ENCODE results near the gene GHRL. TPM values are rescaled to one million over a fixed set of nuclear protein-coding genes. Genes with fewer than 3 reads are reported as not detected.

GHRL gene
- polyA plus RNA-seq, 1 donor from 2014 or later = 1.5 TPM

DNA sequence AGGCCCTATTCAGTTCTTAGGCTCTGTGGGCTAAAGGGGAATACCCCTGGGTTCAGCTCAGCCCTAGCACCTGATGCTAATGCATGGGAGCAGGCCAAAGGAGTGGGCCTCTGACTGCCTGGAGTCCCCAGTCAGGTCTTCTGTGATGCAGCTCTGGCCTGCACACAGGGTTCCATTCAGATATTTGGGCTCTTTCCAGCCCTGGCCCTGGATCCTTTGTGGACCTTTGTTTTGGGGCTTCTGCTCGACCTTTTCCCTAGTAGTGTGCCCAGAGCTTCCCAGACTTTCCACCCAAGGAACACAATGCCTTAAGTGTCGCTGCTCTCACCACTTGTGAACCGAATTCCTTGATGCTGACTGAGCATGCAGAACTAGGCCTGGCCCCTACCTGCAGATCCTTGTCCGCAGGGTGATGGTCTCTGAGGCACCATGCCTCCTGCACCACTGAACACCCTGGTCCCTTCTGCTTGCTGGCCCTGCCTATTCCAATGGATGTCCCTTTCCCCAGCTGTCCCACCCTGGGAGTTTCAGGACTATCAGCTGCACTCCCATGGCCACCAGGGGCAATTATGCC lies 23.1 kb upstream of the GHRL start:
- no peak overlapping the region for H3K4me3 Mint-ChIP-seq
- H3K27me3 Mint-ChIP-seq = no peaks in the 10 kb centered on the region
- H3K36me3 Mint-ChIP-seq = peaks cover 2% of the 10 kb centered on the region
- peaks cover 6 to 14% (median 12%) of the 10 kb centered on the region in 3 donors for H3K4me1 Mint-ChIP-seq
- H3K27ac Mint-ChIP-seq = no peak overlapping the region
- H3K9me3 Mint-ChIP-seq = no peaks in the 10 kb centered on the region

DNA sequence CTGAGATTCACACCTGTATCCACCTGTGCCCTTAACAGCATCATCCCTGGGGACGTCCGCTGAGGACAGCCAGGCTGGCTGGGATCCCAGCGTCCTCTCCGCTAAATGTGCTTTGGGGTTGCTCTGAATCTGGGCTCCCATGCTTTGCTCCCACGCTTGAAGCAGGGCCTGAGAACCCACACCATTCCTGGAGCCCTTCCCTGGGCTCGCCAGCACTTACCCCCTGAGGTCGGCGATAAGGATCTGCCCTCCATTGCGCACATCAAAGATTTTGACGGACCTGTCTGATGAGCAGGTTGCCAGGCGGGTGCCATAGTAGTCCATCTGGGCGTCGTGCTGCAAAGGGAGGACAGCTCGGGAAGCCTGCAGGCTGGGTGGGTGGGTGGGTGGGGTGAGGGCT lies 22.4 kb upstream of the GHRL start:
- peaks cover 2% of the 10 kb centered on the region for H3K36me3 Mint-ChIP-seq
- H3K9me3 Mint-ChIP-seq = no peaks in the 10 kb centered on the region
- no peak overlapping the region for H3K4me3 Mint-ChIP-seq
- no peak overlapping the region for H3K27ac Mint-ChIP-seq
- no peaks in the 10 kb centered on the region for H3K27me3 Mint-ChIP-seq
- peaks cover 6 to 16% (median 13%) of the 10 kb centered on the region in 3 donors for H3K4me1 Mint-ChIP-seq

DNA sequence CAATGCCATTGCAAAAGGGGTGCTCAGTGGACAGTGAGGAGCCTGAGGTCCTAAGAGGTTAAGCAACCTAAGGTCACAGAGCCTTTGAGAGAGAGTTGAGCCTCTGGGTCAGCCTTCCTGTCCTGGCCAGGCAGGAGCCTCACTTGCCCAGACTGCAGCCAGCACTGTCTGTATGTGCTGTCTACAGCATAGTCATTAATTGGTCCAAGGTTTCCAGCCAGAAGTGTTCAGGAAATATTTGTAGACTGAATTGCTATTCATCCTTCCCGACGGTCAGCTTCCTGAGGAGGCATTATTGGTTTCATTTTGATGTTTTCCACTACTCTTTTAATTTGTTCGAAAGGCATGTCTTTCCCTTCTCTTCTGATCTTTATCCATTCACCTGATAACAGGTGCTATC lies 20.1 kb upstream of the GHRL start:
- H3K27me3 Mint-ChIP-seq = no peaks in the 10 kb centered on the region
- peaks cover 2% of the 10 kb centered on the region for H3K36me3 Mint-ChIP-seq
- H3K4me1 Mint-ChIP-seq = peaks cover 0 to 7% (median 0%) of the 10 kb centered on the region in 3 donors
- no peaks in the 10 kb centered on the region for H3K9me3 Mint-ChIP-seq
- peak overlapping the region in 1 of 3 donors; percentile 43 for H3K27ac Mint-ChIP-seq
- H3K4me3 Mint-ChIP-seq = peak overlapping the region in 1 of 4 donors; percentile 35

DNA sequence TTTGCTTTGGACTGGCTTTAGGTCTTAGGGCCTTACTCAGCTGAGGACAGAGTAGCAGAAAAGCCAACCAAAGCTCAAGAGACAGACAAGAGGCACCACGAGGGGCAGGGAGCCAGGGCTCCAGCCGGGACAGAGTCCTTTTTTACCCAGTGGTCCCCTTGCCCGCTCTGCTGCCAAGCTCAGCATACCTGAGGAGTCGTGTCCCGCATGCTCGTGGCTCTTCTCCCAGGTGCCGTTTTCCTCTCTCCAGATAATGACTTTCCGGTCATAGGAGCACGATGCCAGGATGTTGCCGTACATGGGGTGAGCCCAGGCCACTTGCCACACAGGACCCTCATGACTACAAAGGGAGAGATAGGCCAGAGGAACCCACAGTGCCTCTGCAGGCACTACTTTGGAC lies 19.6 kb upstream of the GHRL start:
- peaks cover 2% of the 10 kb centered on the region for H3K36me3 Mint-ChIP-seq
- H3K27ac Mint-ChIP-seq = peak overlapping the region in 2 of 3 donors; percentile 43 to 80
- H3K4me3 Mint-ChIP-seq = peak overlapping the region in 1 of 4 donors; percentile 35
- no peaks in the 10 kb centered on the region for H3K9me3 Mint-ChIP-seq
- H3K27me3 Mint-ChIP-seq = no peaks in the 10 kb centered on the region
- peaks cover 0 to 7% (median 0%) of the 10 kb centered on the region in 3 donors for H3K4me1 Mint-ChIP-seq

DNA sequence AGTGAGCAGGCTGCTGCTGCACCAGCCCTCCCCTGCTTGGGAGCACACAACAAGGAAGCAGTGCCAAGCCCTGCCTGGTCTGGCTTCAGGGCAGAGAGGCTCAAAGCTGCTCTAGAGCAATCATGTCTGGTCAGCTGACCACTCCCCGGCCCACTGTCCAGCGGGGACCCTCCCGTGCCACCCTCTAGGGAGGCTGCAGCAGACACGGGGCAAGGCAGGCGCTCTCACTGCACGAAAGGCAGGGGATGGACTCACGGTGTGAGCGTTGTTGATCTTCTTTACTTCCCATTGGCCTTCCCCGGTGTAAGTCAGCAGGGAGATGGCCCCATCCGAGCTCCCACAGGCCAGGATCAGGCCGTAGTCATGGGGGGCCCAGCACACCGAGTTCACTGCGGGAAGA lies 19.0 kb upstream of the GHRL start:
- peaks cover 0 to 4% (median 0%) of the 10 kb centered on the region in 3 donors for H3K4me1 Mint-ChIP-seq
- no peaks in the 10 kb centered on the region for H3K9me3 Mint-ChIP-seq
- H3K4me3 Mint-ChIP-seq = no peak overlapping the region
- H3K27me3 Mint-ChIP-seq = no peaks in the 10 kb centered on the region
- no peak overlapping the region for H3K27ac Mint-ChIP-seq
- peaks cover 2% of the 10 kb centered on the region for H3K36me3 Mint-ChIP-seq

DNA sequence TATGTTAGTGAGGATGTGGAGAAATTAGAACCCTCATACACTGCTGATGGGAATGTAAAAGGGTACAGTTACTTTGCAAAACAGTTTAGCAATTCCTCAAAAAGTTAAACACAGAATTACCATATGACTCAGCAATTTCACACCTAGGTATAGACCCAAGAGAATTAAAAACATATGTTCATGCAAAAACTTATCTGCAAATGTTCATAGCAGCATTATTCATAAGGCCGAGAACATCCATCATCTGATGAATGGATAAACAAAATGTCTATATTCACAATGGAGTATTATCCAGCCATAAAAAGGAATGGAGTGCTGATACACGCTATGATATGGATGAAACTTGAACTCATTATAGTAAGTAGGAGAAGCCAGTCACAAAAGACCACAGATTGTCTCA lies 17.8 kb upstream of the GHRL start:
- Mint-ChIP-seq H3K4me3 (no peak overlapping the region), H3K36me3 (peaks cover 2% of the 10 kb centered on the region), H3K27ac (peak overlapping the region in 1 of 3 donors; percentile 82), H3K27me3 (no peaks in the 10 kb centered on the region), H3K9me3 (no peaks in the 10 kb centered on the region), H3K4me1 (peaks cover 0 to 5% (median 1%) of the 10 kb centered on the region in 3 donors)

DNA sequence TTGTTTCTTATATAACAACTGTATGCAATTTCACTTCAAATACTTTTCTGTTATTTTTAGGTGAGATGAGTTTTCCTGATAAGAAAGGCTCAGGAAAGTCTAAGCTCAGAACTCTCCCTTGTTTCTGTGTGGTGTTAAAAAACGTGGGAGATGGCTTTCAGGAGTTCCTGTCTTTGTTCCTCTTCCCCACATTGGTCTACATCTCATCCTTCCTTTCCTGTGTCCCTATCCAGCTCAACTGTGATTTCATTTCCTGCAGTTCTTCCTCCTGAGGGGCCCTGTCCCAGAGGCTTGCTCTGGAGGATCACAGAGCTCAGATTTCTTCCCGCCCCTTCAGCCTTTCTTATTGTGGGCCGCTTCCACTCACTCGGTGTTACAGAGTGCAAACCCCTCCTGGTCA lies 17.0 kb upstream of the GHRL start:
- Mint-ChIP-seq H3K4me1 (peaks cover 0 to 5% (median 1%) of the 10 kb centered on the region in 3 donors), H3K27me3 (no peaks in the 10 kb centered on the region), H3K36me3 (peaks cover 2% of the 10 kb centered on the region), H3K9me3 (no peaks in the 10 kb centered on the region), H3K4me3 (no peak overlapping the region), H3K27ac (no peak overlapping the region)

DNA sequence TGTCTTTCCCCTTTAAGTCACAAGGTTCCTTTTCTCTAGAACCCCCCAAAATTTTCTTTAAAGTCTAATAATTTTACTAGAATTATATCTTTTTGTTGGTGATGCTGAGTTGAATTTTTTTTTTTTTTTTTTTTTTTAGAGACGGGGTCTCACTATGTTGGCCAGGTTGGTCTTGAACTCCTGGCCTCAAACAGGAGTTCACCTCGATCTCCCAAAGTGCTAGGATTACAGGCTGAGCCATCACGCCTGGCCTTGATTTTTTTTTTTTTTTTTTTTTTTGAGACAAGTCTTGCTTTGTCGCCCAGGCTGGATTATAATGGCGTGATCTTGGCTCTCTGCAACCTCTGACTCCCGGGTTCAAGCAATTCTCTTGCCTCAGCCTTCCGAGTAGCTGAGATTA lies 15.9 kb upstream of the GHRL start:
- H3K36me3 Mint-ChIP-seq = peaks cover 2% of the 10 kb centered on the region
- H3K4me1 Mint-ChIP-seq = peaks cover 0 to 5% (median 1%) of the 10 kb centered on the region in 3 donors
- no peaks in the 10 kb centered on the region for H3K27me3 Mint-ChIP-seq

DNA sequence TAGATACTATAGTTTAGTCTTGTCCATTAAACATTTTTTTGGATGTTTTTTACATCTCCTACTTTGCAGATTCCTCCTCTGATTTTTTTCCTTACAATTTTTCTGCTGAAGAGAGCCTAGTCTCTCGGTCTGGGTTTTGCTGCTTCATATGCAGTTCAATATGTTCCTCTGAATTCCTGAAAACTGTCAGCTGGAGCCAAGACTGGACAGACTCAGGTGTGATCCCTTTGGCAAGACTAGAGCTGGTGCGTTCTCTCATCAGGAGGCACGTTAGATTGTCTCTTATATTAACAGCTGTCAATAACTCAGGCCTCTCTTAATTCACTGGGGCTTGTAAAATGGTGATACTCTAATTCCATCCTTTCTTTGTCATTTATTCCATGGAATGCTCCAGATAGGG lies 13.4 kb upstream of the GHRL start:
- Mint-ChIP-seq H3K27me3 (no peaks in the 10 kb centered on the region), H3K9me3 (no peaks in the 10 kb centered on the region), H3K4me3 (no peak overlapping the region), H3K4me1 (peaks cover 0 to 8% (median 1%) of the 10 kb centered on the region in 3 donors), H3K36me3 (peaks cover 2% of the 10 kb centered on the region), H3K27ac (no peak overlapping the region)

More for the DNA sequence above, 15.9 kb upstream of the GHRL start:
- H3K4me3 Mint-ChIP-seq = no peak overlapping the region
- no peaks in the 10 kb centered on the region for H3K9me3 Mint-ChIP-seq
- H3K27ac Mint-ChIP-seq = no peak overlapping the region

DNA sequence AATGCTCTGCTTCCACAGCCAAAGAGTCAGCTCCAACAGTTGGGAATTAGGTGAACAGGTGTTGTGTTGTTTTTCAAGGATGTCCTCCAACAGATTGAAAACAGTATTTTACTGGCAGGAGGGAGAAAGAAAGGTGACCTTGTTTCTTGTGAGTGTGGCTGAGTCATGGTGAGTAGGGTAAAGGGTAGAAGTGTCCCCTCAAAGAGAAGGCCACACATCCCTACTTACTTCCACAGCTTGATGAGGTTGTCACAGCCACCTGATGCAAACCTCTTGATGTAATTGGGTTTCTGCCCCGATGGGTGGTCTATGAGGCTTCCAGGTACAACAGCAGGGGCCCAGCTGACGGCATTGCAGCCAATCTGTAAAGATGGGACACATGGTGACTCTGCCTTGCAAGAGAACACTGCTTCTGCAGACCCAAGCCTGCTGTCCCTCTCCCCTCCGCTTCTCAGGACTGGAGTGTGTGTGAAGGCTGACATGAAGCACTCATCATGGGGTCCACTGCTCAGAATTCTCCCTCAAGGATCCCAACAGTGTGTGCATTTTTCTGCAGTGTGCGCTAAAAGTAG lies 12.7 kb upstream of the GHRL start:
- Mint-ChIP-seq H3K4me3 (no peak overlapping the region), H3K9me3 (no peaks in the 10 kb centered on the region), H3K4me1 (peaks cover 0 to 6% (median 1%) of the 10 kb centered on the region in 3 donors), H3K27ac (no peak overlapping the region), H3K36me3 (peaks cover 2% of the 10 kb centered on the region), H3K27me3 (no peaks in the 10 kb centered on the region)

DNA sequence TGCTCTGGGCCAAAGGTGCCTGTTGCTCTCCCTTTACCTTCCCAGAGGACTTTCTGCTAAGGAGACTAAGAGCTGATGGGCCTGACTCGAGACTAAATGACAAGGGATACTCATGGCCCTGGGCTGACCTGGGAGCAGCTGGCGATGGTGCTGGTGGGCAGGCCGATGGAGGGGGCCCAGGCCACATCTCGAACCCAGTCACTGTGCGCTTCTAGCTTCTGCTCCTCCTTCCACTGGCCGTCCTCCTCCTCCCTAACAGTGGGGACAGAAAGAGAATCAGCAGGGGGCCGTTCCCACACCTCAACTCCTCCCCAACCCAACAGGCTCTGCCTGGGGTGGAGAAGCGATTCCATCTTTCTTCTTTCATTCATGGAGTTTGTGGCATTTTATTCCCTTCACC lies 12.2 kb upstream of the GHRL start:
- H3K9me3 Mint-ChIP-seq = no peaks in the 10 kb centered on the region
- H3K36me3 Mint-ChIP-seq = peaks cover 2% of the 10 kb centered on the region
- no peak overlapping the region for H3K27ac Mint-ChIP-seq
- no peak overlapping the region for H3K4me3 Mint-ChIP-seq
- H3K4me1 Mint-ChIP-seq = peaks cover 0 to 5% (median 2%) of the 10 kb centered on the region in 3 donors
- no peaks in the 10 kb centered on the region for H3K27me3 Mint-ChIP-seq

DNA sequence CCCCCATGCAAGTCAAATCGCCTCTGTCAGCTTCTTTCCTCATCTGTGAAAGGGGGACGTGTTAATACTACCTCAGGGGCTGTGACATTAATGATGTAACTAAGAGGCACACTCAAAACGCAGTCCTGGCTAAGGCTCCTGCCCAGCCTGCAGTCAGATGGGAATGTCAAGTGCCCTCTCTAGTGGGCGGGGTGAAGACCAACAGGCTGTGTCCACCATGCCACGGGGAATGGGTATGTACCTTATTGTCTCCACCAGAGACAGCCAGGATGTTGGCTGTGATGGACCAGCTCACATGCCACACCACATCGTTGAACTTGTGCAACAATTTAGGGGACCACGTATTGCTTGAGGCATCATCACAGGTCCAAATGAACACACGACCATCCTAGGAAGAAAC lies 11.0 kb upstream of the GHRL start:
- Mint-ChIP-seq H3K27me3 (no peaks in the 10 kb centered on the region), H3K36me3 (peaks cover 2% of the 10 kb centered on the region)

DNA sequence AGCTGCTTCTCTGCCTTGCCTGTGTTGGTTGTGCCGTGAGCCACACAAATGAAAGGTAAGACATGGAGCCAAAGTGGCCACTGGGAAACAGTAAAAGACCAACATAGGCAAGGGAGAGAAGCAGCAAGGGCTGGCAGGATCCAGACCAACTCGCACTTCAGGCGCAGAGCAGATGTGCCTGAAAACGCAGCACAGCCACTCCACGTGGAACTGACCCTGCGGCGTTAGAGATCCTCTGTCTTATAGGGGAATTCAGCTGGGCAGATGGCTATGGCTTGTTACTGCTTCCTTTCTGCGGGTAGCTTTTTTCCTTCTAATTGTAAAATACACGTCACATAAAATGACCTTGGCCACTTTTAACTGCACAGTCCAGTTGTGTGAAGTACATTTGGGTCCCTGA lies 10.4 kb upstream of the GHRL start:
- Mint-ChIP-seq H3K36me3 (peaks cover 2% of the 10 kb centered on the region), H3K9me3 (no peaks in the 10 kb centered on the region), H3K4me3 (no peak overlapping the region), H3K4me1 (peaks cover 0 to 12% (median 11%) of the 10 kb centered on the region in 3 donors), H3K27me3 (no peaks in the 10 kb centered on the region), H3K27ac (peak overlapping the region in 2 of 3 donors; percentile 31 to 57)

More for the DNA sequence above, 11.0 kb upstream of the GHRL start:
- Mint-ChIP-seq H3K9me3 (no peaks in the 10 kb centered on the region), H3K4me3 (no peak overlapping the region), H3K27ac (no peak overlapping the region), H3K4me1 (peaks cover 0 to 12% (median 11%) of the 10 kb centered on the region in 3 donors)

DNA sequence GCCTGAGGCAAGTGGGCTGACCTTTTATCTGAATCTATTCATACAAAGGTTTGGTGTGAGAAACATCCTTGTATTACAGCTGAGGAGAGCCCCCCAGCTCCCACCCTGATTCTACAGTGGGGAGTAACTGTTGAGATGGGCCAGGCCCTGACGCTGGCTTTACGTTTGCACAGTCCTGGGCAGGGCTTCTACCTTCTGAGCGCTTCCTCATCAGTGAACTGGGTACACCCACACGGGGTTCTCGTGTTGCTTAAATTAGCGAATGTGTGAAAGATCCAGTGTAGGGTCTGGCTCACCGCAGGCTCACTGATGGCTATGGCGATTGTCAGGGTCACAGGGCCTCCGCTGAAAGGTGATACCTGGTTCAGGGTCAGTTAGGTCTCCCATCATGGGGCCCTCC lies 7.3 kb upstream of the GHRL start:
- no peaks in the 10 kb centered on the region for H3K27me3 Mint-ChIP-seq
- H3K27ac Mint-ChIP-seq = no peak overlapping the region
- peaks cover under 1 to 12% (median 10%) of the 10 kb centered on the region in 3 donors for H3K4me1 Mint-ChIP-seq
- peaks cover 2% of the 10 kb centered on the region for H3K36me3 Mint-ChIP-seq
- no peaks in the 10 kb centered on the region for H3K9me3 Mint-ChIP-seq
- H3K4me3 Mint-ChIP-seq = no peak overlapping the region

DNA sequence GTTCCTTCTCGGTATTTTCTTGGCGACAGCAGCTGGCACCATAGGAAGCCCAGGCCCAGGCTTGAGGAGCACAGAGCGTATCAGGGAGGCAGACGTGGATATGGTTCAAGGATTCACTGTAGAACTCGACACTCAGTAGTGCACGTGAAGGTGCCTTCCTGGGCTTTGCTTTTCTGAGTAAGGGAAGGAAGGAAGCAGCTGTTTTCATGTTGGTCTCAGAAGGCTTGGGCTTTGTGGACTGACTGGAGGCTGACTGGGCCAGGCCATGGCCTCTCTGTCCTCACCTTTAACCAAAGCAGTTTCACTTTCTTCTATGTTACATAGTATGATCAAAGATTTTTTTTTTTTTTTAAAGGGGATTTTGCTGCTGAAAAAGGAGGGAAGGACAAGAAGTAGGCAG lies 6.9 kb upstream of the GHRL start:
- Mint-ChIP-seq H3K4me1 (peaks cover 4 to 16% (median 12%) of the 10 kb centered on the region in 3 donors), H3K4me3 (peak overlapping the region in 1 of 4 donors; percentile 73), H3K27ac (peak overlapping the region in 2 of 3 donors; percentile 23 to 82), H3K9me3 (no peaks in the 10 kb centered on the region), H3K27me3 (no peaks in the 10 kb centered on the region), H3K36me3 (peaks cover 2% of the 10 kb centered on the region)

DNA sequence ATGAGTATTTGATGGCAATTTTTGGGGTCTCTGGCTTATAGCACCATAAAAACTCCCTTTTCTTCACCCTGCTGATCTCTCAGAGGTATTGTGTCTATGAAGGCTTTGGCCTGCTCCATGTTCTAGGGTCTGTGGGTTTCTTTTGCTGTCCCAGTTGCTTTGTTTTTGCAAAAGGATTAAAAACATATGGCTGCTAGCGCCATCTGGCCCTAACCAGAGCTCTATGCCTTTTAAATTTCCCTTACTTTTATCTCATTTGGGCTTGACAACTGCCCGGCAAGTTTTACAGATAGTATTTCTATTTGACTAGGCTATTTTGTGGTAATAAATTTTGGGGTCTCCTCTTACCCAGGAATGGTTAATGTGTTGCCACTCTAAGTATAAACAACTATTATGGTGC lies 6.4 kb upstream of the GHRL start:
- Mint-ChIP-seq H3K9me3 (no peaks in the 10 kb centered on the region), H3K27me3 (no peaks in the 10 kb centered on the region), H3K36me3 (peaks cover 2% of the 10 kb centered on the region), H3K4me3 (no peak overlapping the region), H3K4me1 (peaks cover 8 to 17% (median 13%) of the 10 kb centered on the region in 3 donors), H3K27ac (peak overlapping the region; percentile 19 to 82 (median 23))
